HEK293 (cell line): ENCODE data around the gene SAMD4B.

Source experiments
- CTCF ChIA-PET: fragments of 350-600 bp; formaldehyde crosslinking; extraction: SDS; loops from one replicate; lab custom pipeline; 2021; ENCODE audit warnings: antibody characterized with exemption; lab: Yijun Ruan, JAX
- POLR2A ChIA-PET: fragments of 300-600 bp; formaldehyde crosslinking; extraction: SDS; loops from one replicate; lab custom pipeline; 2020; ENCODE audit warnings: antibody characterized with exemption, inconsistent platforms; lab: Yijun Ruan, JAX
- H3K27ac ChIP-seq: fragments of 200-500 bp; sonication (Bioruptor generic); 2 replicates; pipeline ENCODE4 v1.5.1; 2014; ENCODE audit warnings: low read depth, low read length, control low read depth, inconsistent platforms; ENCODE audit errors: extremely low read depth
- H3K36me3 ChIP-seq, 2 experiments: fragments of 200-500 bp in 1 of 2; sonication (Bioruptor generic) in 1 of 2; 1 replicate in 1 of 2; 2 replicates in 1 of 2; pipeline ENCODE4 v1.5.1; 2014 to 2017; ENCODE audit warnings: inconsistent platforms in 2 of 2, low read length in 2 of 2; ENCODE audit not compliant: control insufficient read depth in 2 of 2, insufficient read depth in 1 of 2
- H3K4me1 ChIP-seq: fragments of 200-500 bp; sonication (Bioruptor generic); 2 replicates; pipeline ENCODE4 v1.5.1; 2014; ENCODE audit warnings: mild to moderate bottlenecking, low read length, inconsistent platforms; ENCODE audit not compliant: control insufficient read depth, insufficient read depth
- H3K4me3 ChIP-seq: 2 replicates; pipeline ENCODE4 v1.5.1; 2011; ENCODE audit warnings: low read depth, mild to moderate bottlenecking, control low read depth, low read length, moderate library complexity
- H3K9me3 ChIP-seq: fragments of 200-500 bp; sonication (Bioruptor generic); 2 replicates; pipeline ENCODE4 v1.5.1; 2014; ENCODE audit warnings: low read depth, low read length, inconsistent platforms; ENCODE audit not compliant: control insufficient read depth, insufficient read depth
- KLF1 ChIP-seq: fragments of 450-650 bp; formaldehyde crosslinking; IDR thresholded peaks from 2 replicates; pipeline ENCODE4 v1.5.1; 2016; ENCODE audit warnings: missing biosample characterization, missing genetic modification characterization
- MEIS1 ChIP-seq: sonication (generic); formaldehyde crosslinking; IDR thresholded peaks from 2 replicates; pipeline ENCODE4 v1.8.1; 2022; ENCODE audit warnings: missing genetic modification reagents, mild to moderate bottlenecking, borderline replicate concordance
- PATZ1 ChIP-seq: fragments of 450-650 bp; formaldehyde crosslinking; IDR thresholded peaks from 2 replicates; pipeline ENCODE4 v1.5.1; 2016; ENCODE audit warnings: missing biosample characterization, missing genetic modification characterization
- SETDB1 ChIP-seq: IDR thresholded peaks from one replicate; pipeline ENCODE4 v1.6.1; 2017; ENCODE audit warnings: mild to moderate bottlenecking, low read length, moderate library complexity, mixed read lengths; ENCODE audit not compliant: insufficient read length
- ZBTB11 ChIP-seq: fragments of 450-650 bp; formaldehyde crosslinking; conservative IDR thresholded peaks from 2 replicates; pipeline ENCODE4 v1.5.1; 2016; ENCODE audit warnings: low read depth, missing biosample characterization, missing genetic modification characterization
- ZBTB48 ChIP-seq: fragments of 450-650 bp; formaldehyde crosslinking; IDR thresholded peaks from 2 replicates; pipeline ENCODE4 v1.5.1; 2016; ENCODE audit warnings: missing biosample characterization, missing genetic modification characterization
- ZIC2 ChIP-seq: fragments of 450-650 bp; formaldehyde crosslinking; IDR thresholded peaks from 2 replicates; pipeline ENCODE4 v1.5.1; 2016; ENCODE audit warnings: missing biosample characterization, missing genetic modification characterization
- ZNF184 ChIP-seq: fragments of 450-650 bp; IDR thresholded peaks from 2 replicates; pipeline ENCODE4 v1.5.1; 2018; ENCODE audit warnings: missing biosample characterization, mild to moderate bottlenecking, missing genetic modification characterization
- ZNF223 ChIP-seq: fragments of 450-650 bp; formaldehyde crosslinking; IDR thresholded peaks from 2 replicates; pipeline ENCODE4 v1.5.1; 2016; ENCODE audit warnings: missing biosample characterization, missing genetic modification characterization
- ZNF362 ChIP-seq: fragments of 450-650 bp; formaldehyde crosslinking; IDR thresholded peaks from 2 replicates; pipeline ENCODE4 v1.5.1; 2016; ENCODE audit warnings: missing biosample characterization, missing genetic modification characterization
- ZNF548 ChIP-seq: fragments of 450-650 bp; formaldehyde crosslinking; IDR thresholded peaks from 2 replicates; pipeline ENCODE4 v1.5.1; 2016; ENCODE audit warnings: missing biosample characterization, missing genetic modification characterization
- ZNF555 ChIP-seq: fragments of 450-650 bp; formaldehyde crosslinking; conservative IDR thresholded peaks from 2 replicates; pipeline ENCODE4 v1.5.1; 2017; ENCODE audit warnings: missing biosample characterization, mild to moderate bottlenecking, missing genetic modification characterization, inconsistent platforms
- ZNF785 ChIP-seq: fragments of 450-650 bp; formaldehyde crosslinking; IDR thresholded peaks from 2 replicates; pipeline ENCODE4 v1.5.1; 2016; ENCODE audit warnings: missing biosample characterization, missing genetic modification characterization
- ZSCAN16 ChIP-seq: fragments of 450-650 bp; formaldehyde crosslinking; IDR thresholded peaks from 2 replicates; pipeline ENCODE4 v1.5.1; 2016; ENCODE audit warnings: missing biosample characterization, missing genetic modification characterization

The SAMD4B gene

GRCh38 chr19:39398297-39398864, 56.2 kb downstream of the SAMD4B start:
- ChIA-PET CTCF (interaction anchor here (0.6 to 5.1 kb wide), 54 partner anchors 9 to 996 kb away, joined by 3 to 144 read pairs (median 4); partner anchors contain the start of genes DLL3, EID2B, FAM98C and PLEKHG2), POLR2A (interaction anchor here (0.5 to 5.7 kb wide), 13 partner anchors 9 to 190 kb away, joined by 3 to 56 read pairs (median 4); partner anchors contain the start of genes PLEKHG2, RPS16, SAMD4B and SUPT5H)
- Histone ChIP-seq H3K9me3 (no peaks in the 10 kb centered on the region), H3K27ac (peak overlapping the region; percentile 3; the same call in 1 of the 2 replicates), H3K4me1 (peaks cover 17% of the 10 kb centered on the region), H3K36me3 (peaks cover 30 to 36% of the 10 kb centered on the region in 2 experiments), H3K4me3 (no peak overlapping the region)
- TF ChIP-seq ZNF184 (tag by site-specific recombination) (peak; percentile 94), ZNF555 (tag by site-specific recombination) (no peak), ZNF785 (tag by site-specific recombination) (0 out of 2 replicates have a peak, but pooled peaks have one; percentile 9), KLF1 (tag by site-specific recombination) (peak; percentile 80), PATZ1 (0 out of 2 replicates have a peak, but pooled peaks have one; percentile 18)

- TF ChIP-seq MEIS1 (CRISPR knock-in tag), result no peak
- no peak for TF ChIP-seq SETDB1
- no peak for TF ChIP-seq ZSCAN16 (tag by site-specific recombination)
- peak; percentile 51 for TF ChIP-seq ZIC2
- peaks cover 25% of the 10 kb centered on the region for H3K4me1 ChIP-seq
- CTCF ChIA-PET, result interaction anchor here (0.5 to 4.1 kb wide), 7 partner anchors 8 to 297 kb away, joined by 3 to 63 read pairs (median 3); partner anchors contain the start of genes PLEKHG2 and ZFP36
- peaks cover 22 to 26% of the 10 kb centered on the region in 2 experiments for H3K36me3 ChIP-seq
- no peaks in the 10 kb centered on the region for H3K9me3 ChIP-seq
- POLR2A ChIA-PET, result interaction anchor here (1.0 to 11.2 kb wide), 3 partner anchors 8 to 36 kb away, joined by 4 to 175 read pairs (median 56); partner anchors contain the start of genes MED29, PAF1, RPS16 and ZFP36
- H3K4me3 ChIP-seq, result no peak overlapping the region
- peak overlapping the region; percentile 33; the same call in 1 of the 2 replicates for H3K27ac ChIP-seq
These were observed 57.4 kb downstream of the SAMD4B start for GRCh38 chr19:39399668-39400050.

- Histone ChIP-seq H3K9me3 (no peaks in the 10 kb centered on the region), H3K4me3 (no peak overlapping the region), H3K27ac (peak overlapping the region; percentile 33; the same call in 1 of the 2 replicates), H3K4me1 (peaks cover 25% of the 10 kb centered on the region), H3K36me3 (peaks cover 19 to 22% of the 10 kb centered on the region in 2 experiments)
- TF ChIP-seq ZBTB48 (no peak), ZNF548 (tag by site-specific recombination) (no peak), ZNF223 (tag by site-specific recombination) (0 out of 2 replicates have a peak, but pooled peaks have one; percentile 47), ZBTB11 (tag by site-specific recombination) (no peak), ZNF362 (tag by site-specific recombination) (peak; percentile 44; the same call in 1 of the 2 replicates)
- CTCF ChIA-PET, result interaction anchor here (0.5 to 4.1 kb wide), 4 partner anchors 8 to 152 kb away, joined by 3 to 63 read pairs (median 22); partner anchors contain the start of genes PLEKHG2 and ZFP36
- POLR2A ChIA-PET, result interaction anchor here (1.0 to 11.2 kb wide), 3 partner anchors 8 to 36 kb away, joined by 4 to 175 read pairs (median 56); partner anchors contain the start of genes MED29, PAF1, RPS16 and ZFP36
These were observed 57.8 kb downstream of the SAMD4B start for GRCh38 chr19:39400061-39400460.
